Activated CD8-positive, alpha-beta memory T cell treated with anti-CD3 and anti-CD28 coated beads, Interleukin-2, amount 10 ng/mL, durations not matched to agents 7 days and 5 days (primary cell): Measurements from ENCODE around the gene TPM2. TPM values are rescaled to one million over a fixed set of nuclear protein-coding genes. Genes with fewer than 3 reads are reported as not detected.

Source experiments
- ATAC-seq: fragments of 150-1000 bp; cut with Tn5 transposase; one replicate; pipeline ENCODE4 v1.10.0; 2021; ENCODE audit warnings: moderate library complexity
- CTCF ChIA-PET: fragments of 350-600 bp; sonication (Branson Sonifier 250); formaldehyde crosslinking; loops from one replicate; lab custom pipeline; 2021; ENCODE audit warnings: antibody characterized with exemption; lab: Charles Lee
- DNase-seq: peaks from one replicate; pipeline ENCODE4 v3.0.0-alpha.2; 2020
- H3K27ac Mint-ChIP-seq: one replicate; pipeline ENCODE4 v1.8.0; 2021; ENCODE audit warnings: mild to moderate bottlenecking, mixed read lengths
- H3K27me3 Mint-ChIP-seq: one replicate; pipeline ENCODE4 v1.8.0; 2021; ENCODE audit warnings: mixed read lengths
- H3K36me3 Mint-ChIP-seq: one replicate; pipeline ENCODE4 v1.8.0; 2021; ENCODE audit warnings: mild to moderate bottlenecking, mixed read lengths
- H3K4me1 Mint-ChIP-seq: one replicate; pipeline ENCODE4 v1.8.0; 2021; ENCODE audit warnings: mixed read lengths
- H3K4me3 Mint-ChIP-seq: one replicate; pipeline ENCODE4 v1.8.0; 2021; ENCODE audit warnings: mild to moderate bottlenecking, moderate library complexity, mixed read lengths
- H3K9me3 Mint-ChIP-seq: one replicate; pipeline ENCODE4 v1.8.0; 2022; ENCODE audit warnings: low read depth, mixed read lengths
- total RNA-seq, 2 experiments: library from RNA; stranded (reverse); gene quantifications; one replicate each; pipeline ENCODE4 v1.2.3, GENCODE V29; 2021

TPM2 gene
- total RNA-seq, 2 experiments from 2014 or later = 6.1 to 12.1 TPM

- Mint-ChIP-seq H3K36me3 (peaks cover 68% of the 10 kb centered on the region), H3K9me3 (no peaks in the 10 kb centered on the region), H3K27ac (no peak overlapping the region), H3K4me1 (no peaks in the 10 kb centered on the region), H3K4me3 (no peak overlapping the region), H3K27me3 (no peaks in the 10 kb centered on the region)
- DNase-seq = no peak
- CTCF ChIA-PET = interaction anchor here (1.3 to 5.7 kb wide), 2 partner anchors 13 to 17 kb away, joined by 5 to 41 read pairs; no protein-coding TSS in a partner anchor
- no peak for ATAC-seq
Observed at GRCh38 chr9:35714123-35714522, 24.4 kb upstream of the TPM2 start.

- Mint-ChIP-seq H3K9me3 (no peaks in the 10 kb centered on the region), H3K27ac (no peak overlapping the region), H3K36me3 (peaks cover 70% of the 10 kb centered on the region), H3K27me3 (no peaks in the 10 kb centered on the region), H3K4me1 (no peaks in the 10 kb centered on the region), H3K4me3 (no peak overlapping the region)
- DNase-seq = no peak
- CTCF ChIA-PET = interaction anchor here (1.3 to 5.7 kb wide), 2 partner anchors 14 to 16 kb away, joined by 5 to 41 read pairs; no protein-coding TSS in a partner anchor
- no peak for ATAC-seq
Observed at GRCh38 chr9:35713578-35713977, 23.9 kb upstream of the TPM2 start.

DNA sequence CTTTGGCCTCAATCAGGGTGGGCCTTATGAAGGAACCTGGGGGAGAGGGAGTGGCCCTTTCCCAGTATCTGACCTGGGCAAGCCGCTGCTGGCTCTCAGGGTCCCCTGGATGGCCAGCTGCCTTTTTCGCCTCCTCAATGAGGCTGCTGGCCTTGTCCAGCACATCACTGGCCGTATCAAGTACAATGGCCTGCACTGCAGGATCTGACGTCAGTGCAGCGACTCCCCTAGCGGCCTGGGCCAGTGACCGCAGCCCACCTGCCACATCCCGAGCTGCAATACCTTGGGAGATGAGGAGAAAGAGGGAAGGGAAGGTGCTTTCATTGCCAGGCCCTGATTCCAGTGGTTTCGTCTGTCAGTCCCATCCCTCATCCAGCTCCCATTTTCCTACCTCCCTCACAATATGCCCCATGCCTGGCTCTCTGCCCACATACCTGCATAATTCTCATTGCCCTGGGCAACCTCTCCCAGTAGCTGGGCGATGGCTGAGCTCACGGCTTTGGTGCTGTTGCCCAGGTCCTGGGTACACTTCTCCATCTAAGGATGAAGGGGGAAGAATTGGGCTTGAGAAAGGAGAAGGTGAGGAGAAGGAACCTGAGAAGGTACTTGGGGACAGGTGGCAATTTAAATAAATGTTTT lies 23.2 kb upstream of the TPM2 start:
- Mint-ChIP-seq H3K36me3 (peaks cover 73% of the 10 kb centered on the region), H3K4me3 (no peak overlapping the region), H3K27ac (no peak overlapping the region), H3K4me1 (no peaks in the 10 kb centered on the region), H3K9me3 (no peaks in the 10 kb centered on the region), H3K27me3 (no peaks in the 10 kb centered on the region)
- CTCF ChIA-PET = interaction anchor here (0.9 to 5.7 kb wide), 2 partner anchors 16 to 55 kb away, joined by 3 to 41 read pairs; partner anchors contain the start of genes CCDC107 and RMRP
- ATAC-seq = no peak
- no peak for DNase-seq

DNA sequence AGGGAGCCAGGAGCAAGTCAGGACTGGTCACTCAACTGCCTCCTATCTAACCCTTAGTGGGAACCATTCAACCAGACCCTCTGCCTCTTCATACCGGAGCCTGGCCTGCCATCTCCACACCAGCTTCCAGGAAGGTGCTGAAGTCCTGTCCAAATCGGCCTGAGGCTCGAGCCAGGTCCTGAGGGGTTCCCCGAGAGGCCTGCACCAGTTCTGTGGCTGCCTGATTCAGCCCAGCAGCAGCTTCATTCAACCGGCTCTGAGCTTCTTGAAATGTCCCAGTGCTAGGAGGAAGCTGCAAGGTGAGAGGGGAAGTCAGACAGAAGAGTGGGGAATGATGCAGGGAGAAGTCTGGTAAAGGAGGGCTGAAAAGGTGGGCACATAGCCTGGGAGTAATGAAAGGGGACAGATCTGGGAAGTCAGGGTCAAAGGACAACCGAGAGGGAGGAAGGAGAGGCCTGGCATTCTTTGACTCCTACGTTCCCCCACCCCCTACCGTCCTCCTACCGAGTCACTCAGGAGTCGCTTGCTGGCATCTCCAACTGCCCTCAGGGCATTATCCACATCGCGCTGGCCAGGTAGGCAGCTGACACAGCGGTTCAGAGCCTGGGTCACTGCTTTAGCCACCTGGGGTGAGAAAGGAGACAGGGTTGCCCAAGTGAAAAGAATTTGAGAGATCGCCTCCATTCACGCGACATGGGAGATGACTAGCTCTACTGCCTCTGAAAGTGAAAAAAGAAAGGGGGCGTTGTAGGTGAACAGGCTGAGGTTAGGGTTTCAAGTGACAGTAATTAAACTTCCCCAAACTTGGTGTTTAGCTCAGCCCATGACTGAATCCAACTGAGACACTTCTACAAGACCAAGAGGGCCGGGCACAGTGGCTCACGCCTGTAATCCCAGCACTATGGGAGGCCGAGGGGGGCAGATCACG lies 22.0 kb upstream of the TPM2 start:
- DNase-seq (no peak), ATAC-seq (no peak)
- CTCF ChIA-PET = interaction anchor here (0.7 to 5.7 kb wide), 3 partner anchors 15 to 24 kb away, joined by 3 to 41 read pairs (median 4); no protein-coding TSS in a partner anchor
- no peak overlapping the region for H3K27ac Mint-ChIP-seq
- no peaks in the 10 kb centered on the region for H3K4me1 Mint-ChIP-seq
- H3K4me3 Mint-ChIP-seq = no peak overlapping the region
- no peaks in the 10 kb centered on the region for H3K27me3 Mint-ChIP-seq
- no peaks in the 10 kb centered on the region for H3K9me3 Mint-ChIP-seq
- peaks cover 75% of the 10 kb centered on the region for H3K36me3 Mint-ChIP-seq

GRCh38 chr9:35710818-35711500 lies 21.2 kb upstream of the TPM2 start:
- Mint-ChIP-seq H3K27me3 (no peaks in the 10 kb centered on the region), H3K9me3 (no peaks in the 10 kb centered on the region), H3K36me3 (peaks cover 73% of the 10 kb centered on the region), H3K4me1 (no peaks in the 10 kb centered on the region), H3K27ac (no peak overlapping the region), H3K4me3 (no peak overlapping the region)
- CTCF ChIA-PET = interaction anchor here (0.7 to 5.7 kb wide), 2 partner anchors 14 to 19 kb away, joined by 3 to 41 read pairs; no protein-coding TSS in a partner anchor
- DNase-seq = no peak
- no peak for ATAC-seq

- Mint-ChIP-seq H3K4me1 (no peaks in the 10 kb centered on the region), H3K9me3 (no peaks in the 10 kb centered on the region), H3K4me3 (no peak overlapping the region), H3K36me3 (peaks cover 72% of the 10 kb centered on the region), H3K27me3 (no peaks in the 10 kb centered on the region), H3K27ac (no peak overlapping the region)
- CTCF ChIA-PET = interaction anchor here (0.6 to 6.4 kb wide), 3 partner anchors 12 to 89 kb away, joined by 3 to 45 read pairs (median 5); no protein-coding TSS in a partner anchor
- ATAC-seq (no peak), DNase-seq (no peak)
Observed at GRCh38 chr9:35708146-35708545, 18.4 kb upstream of the TPM2 start.

GRCh38 chr9:35706951-35707350 lies 17.2 kb upstream of the TPM2 start:
- no peak for ATAC-seq
- H3K27ac Mint-ChIP-seq = no peak overlapping the region
- H3K4me1 Mint-ChIP-seq = no peaks in the 10 kb centered on the region
- H3K36me3 Mint-ChIP-seq = peaks cover 71% of the 10 kb centered on the region
- no peak for DNase-seq
- CTCF ChIA-PET = interaction anchor here (6.4 kb wide), 1 partner anchor 11 kb away, joined by 45 read pairs; no protein-coding TSS in a partner anchor
- H3K4me3 Mint-ChIP-seq = no peak overlapping the region
- H3K9me3 Mint-ChIP-seq = no peaks in the 10 kb centered on the region
- H3K27me3 Mint-ChIP-seq = no peaks in the 10 kb centered on the region

GRCh38 chr9:35705836-35706430 lies 16.2 kb upstream of the TPM2 start:
- peaks cover 65% of the 10 kb centered on the region for H3K36me3 Mint-ChIP-seq
- H3K9me3 Mint-ChIP-seq = no peaks in the 10 kb centered on the region
- DNase-seq = no peak
- H3K4me1 Mint-ChIP-seq = no peaks in the 10 kb centered on the region
- CTCF ChIA-PET = interaction anchor here (1.6 to 6.4 kb wide), 2 partner anchors 10 to 15 kb away, joined by 3 to 45 read pairs; no protein-coding TSS in a partner anchor
- ATAC-seq = no peak
- H3K27ac Mint-ChIP-seq = no peak overlapping the region
- no peak overlapping the region for H3K4me3 Mint-ChIP-seq
- H3K27me3 Mint-ChIP-seq = no peaks in the 10 kb centered on the region

GRCh38 chr9:35705372-35705771 lies 15.6 kb upstream of the TPM2 start:
- H3K9me3 Mint-ChIP-seq = no peaks in the 10 kb centered on the region
- DNase-seq (no peak), ATAC-seq (no peak)
- H3K4me1 Mint-ChIP-seq = no peaks in the 10 kb centered on the region
- no peak overlapping the region for H3K4me3 Mint-ChIP-seq
- CTCF ChIA-PET = interaction anchor here (1.6 to 6.4 kb wide), 2 partner anchors 9 to 16 kb away, joined by 3 to 45 read pairs; no protein-coding TSS in a partner anchor
- H3K27ac Mint-ChIP-seq = no peak overlapping the region
- peaks cover 59% of the 10 kb centered on the region for H3K36me3 Mint-ChIP-seq
- H3K27me3 Mint-ChIP-seq = no peaks in the 10 kb centered on the region

DNA sequence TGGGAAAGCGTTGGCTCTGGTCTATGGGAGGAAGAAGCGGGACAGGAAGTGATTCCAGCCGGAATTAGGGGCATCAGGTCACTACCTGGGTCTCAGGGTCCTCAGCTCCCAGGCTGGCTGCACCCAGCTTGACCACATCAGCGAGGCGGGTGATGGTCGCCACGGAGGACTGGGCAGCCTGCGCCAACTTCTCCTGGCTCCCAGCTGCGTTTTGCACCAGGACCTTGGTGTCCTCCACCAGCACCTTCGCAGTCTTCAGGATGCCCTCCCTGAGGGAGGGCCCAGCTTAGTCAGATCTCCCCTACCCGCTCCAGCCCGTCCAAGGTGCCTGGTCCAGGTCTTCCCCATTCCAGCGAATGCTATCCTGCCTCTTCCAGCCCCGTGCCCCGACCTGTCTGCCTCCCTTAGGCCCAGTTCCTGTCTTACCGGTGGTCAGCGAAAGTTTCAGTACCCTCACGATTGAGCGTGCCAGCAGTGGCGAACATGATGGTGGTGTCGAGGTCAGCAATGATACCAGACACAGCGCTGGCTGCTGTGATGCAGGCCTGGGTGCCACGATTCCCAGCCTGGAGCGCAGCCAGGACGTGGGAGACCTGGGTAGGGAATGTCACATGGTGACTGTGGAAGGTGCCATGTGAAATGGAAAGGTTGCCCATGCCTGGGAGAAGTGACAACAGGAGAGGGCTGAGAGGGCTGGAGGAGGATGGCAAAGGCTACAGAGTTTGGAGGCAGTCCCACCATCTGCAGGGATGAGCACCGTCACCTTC lies 14.4 kb upstream of the TPM2 start:
- no peaks in the 10 kb centered on the region for H3K4me1 Mint-ChIP-seq
- no peaks in the 10 kb centered on the region for H3K9me3 Mint-ChIP-seq
- no peak overlapping the region for H3K27ac Mint-ChIP-seq
- H3K27me3 Mint-ChIP-seq = no peaks in the 10 kb centered on the region
- ATAC-seq (no peak), DNase-seq (no peak)
- H3K4me3 Mint-ChIP-seq = no peak overlapping the region
- H3K36me3 Mint-ChIP-seq = peaks cover 53% of the 10 kb centered on the region
- CTCF ChIA-PET = interaction anchor here (6.4 kb wide), 1 partner anchor 8 kb away, joined by 45 read pairs; no protein-coding TSS in a partner anchor

GRCh38 chr9:35702696-35703095 lies 13.0 kb upstream of the TPM2 start:
- Mint-ChIP-seq H3K36me3 (peaks cover 40% of the 10 kb centered on the region), H3K4me1 (no peaks in the 10 kb centered on the region), H3K9me3 (no peaks in the 10 kb centered on the region), H3K4me3 (no peak overlapping the region), H3K27me3 (no peaks in the 10 kb centered on the region), H3K27ac (no peak overlapping the region)
- CTCF ChIA-PET = no interaction called here
- DNase-seq = no peak
- ATAC-seq = no peak

DNA sequence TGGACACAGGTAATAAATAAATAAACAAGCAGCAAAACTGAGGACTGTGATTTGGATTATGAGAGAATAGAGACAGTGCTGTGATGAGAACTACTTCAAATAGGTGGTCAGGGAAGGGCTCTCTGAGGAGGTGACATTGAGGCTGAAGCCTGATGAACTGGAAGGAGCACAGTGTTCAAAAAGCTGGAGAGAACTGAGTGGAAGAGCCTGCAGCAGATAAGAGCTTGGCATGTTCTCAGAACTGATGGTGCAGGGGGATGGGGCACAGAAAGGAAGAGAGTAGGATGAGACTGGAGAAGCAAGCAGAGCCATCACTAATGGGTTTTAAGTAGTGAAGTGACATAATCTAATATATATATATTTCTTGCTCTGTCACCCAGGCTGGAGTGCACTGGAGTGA lies 11.2 kb upstream of the TPM2 start:
- CTCF ChIA-PET = interaction anchor here (1.2 to 1.7 kb wide), 4 partner anchors 26 to 90 kb away, joined by 3 to 5 read pairs (median 4); partner anchors contain the start of gene CCDC107
- ATAC-seq = no peak
- Mint-ChIP-seq H3K27me3 (no peaks in the 10 kb centered on the region), H3K27ac (no peak overlapping the region), H3K9me3 (no peaks in the 10 kb centered on the region), H3K4me3 (no peak overlapping the region), H3K36me3 (peaks cover 34% of the 10 kb centered on the region), H3K4me1 (peaks cover 2% of the 10 kb centered on the region)
- DNase-seq = no peak
